GM10266 (cell line): ENCODE results near the gene OCEL1.

Experiments
- DNase-seq: peaks from one replicate; pipeline ENCODE4 v3.0.0; 2012; ENCODE audit errors: extremely low spot score
- CTCF ChIP-seq: IDR thresholded peaks from 2 replicates; pipeline ENCODE4 v1.5.1; 2012; ENCODE audit warnings: mild to moderate bottlenecking, low read depth; ENCODE audit not compliant: control insufficient read depth, insufficient read depth; ENCODE audit errors: missing control alignments

OCEL1 gene

GRCh38 chr19:17248011-17248776 lies 22.2 kb downstream of the OCEL1 start:
- DNase-seq, result no peak
- TF ChIP-seq CTCF, result no peak

GRCh38 chr19:17249887-17250548 lies 24.0 kb downstream of the OCEL1 start:
- no peak for TF ChIP-seq CTCF
- DNase-seq, result no peak

- no peak for DNase-seq
- no peak for TF ChIP-seq CTCF
These were observed 28.6 kb downstream of the OCEL1 start for GRCh38 chr19:17254636-17255035.

- TF ChIP-seq CTCF, result no peak
- no peak for DNase-seq
These were observed 29.2 kb downstream of the OCEL1 start for GRCh38 chr19:17255150-17255621.

- no peak for TF ChIP-seq CTCF
- DNase-seq, result no peak
These were observed 30.1 kb downstream of the OCEL1 start for GRCh38 chr19:17256130-17256529.

GRCh38 chr19:17259118-17259780 lies 33.2 kb downstream of the OCEL1 start:
- no peak for DNase-seq
- no peak for TF ChIP-seq CTCF
